Measurements from ENCODE around the gene MRPS30. TPM values are rescaled to one million over a fixed set of nuclear protein-coding genes. Genes with fewer than 3 reads are reported as not detected.
"Not testable (repeated sequence)": the region's sequence is repeated elsewhere in the genome, so short reads cannot be mapped to it uniquely, and the experiment has no call there.

Gene MRPS30
- 72.3 and 87.2 TPM in 2 replicates for total RNA-seq (2012; rRNA removed)

DNA sequence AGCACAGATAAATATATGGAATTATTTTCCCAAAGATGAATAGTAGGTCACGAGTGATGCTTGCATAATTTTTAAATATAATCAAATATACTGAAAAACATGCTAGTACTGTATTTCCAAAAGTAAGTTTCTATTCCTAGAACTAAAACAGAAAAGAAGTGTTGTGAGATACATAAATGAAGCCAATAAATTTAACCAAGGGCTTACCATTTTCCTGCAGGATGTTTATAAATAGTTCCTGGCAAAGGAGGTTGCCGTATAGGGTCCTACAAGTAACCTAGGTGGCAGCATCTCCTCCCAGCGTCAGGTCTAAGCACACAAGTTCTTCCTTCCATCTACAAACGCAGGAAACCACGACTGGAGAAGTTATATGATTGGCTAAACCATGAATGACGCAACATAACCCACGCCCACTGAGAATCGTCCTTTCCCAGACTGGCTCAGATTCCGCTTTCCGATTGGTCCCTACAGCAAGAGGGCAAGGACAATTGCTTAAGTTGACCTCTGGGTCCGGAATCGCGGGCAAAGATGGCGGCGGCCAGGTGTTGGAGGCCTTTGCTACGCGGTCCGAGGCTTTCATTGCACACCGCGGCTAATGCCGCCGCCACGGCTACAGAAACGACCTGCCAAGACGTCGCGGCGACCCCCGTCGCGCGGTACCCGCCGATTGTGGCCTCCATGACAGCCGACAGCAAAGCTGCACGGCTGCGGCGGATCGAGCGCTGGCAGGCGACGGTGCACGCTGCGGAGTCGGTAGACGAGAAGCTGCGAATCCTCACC lies at the start of gene MRPS30:
Gene MRPS30 (plus strand): TSS at position 513 of the 780 bp plus-strand sequence. CDS start 16 bp downstream, at position 529.
- Histone ChIP-seq H3K36me3 (ENCODE audit: insufficient read depth, low read length) (peaks cover 20% of the 10 kb centered on the region), H3K9me3 (replicated peaks; ENCODE audit: low read length) (no peaks in the 10 kb centered on the region), H3K27me3 (ENCODE audit: control insufficient read depth, insufficient read depth, low read length) (no peaks in the 10 kb centered on the region), H3K4me1 (ENCODE audit: control insufficient read depth, insufficient read depth, low read length) (peaks cover 9% of the 10 kb centered on the region), H3K9ac (ENCODE audit: low read depth, low read length) (peak within 1 kb of the TSS; percentile 87), H3K4me3 (ENCODE audit: low read length) (peak within 1 kb of the TSS; percentile 93), H3K4me2 (ENCODE audit: low read length) (peak within 1 kb of the TSS; percentile 87)

DNA sequence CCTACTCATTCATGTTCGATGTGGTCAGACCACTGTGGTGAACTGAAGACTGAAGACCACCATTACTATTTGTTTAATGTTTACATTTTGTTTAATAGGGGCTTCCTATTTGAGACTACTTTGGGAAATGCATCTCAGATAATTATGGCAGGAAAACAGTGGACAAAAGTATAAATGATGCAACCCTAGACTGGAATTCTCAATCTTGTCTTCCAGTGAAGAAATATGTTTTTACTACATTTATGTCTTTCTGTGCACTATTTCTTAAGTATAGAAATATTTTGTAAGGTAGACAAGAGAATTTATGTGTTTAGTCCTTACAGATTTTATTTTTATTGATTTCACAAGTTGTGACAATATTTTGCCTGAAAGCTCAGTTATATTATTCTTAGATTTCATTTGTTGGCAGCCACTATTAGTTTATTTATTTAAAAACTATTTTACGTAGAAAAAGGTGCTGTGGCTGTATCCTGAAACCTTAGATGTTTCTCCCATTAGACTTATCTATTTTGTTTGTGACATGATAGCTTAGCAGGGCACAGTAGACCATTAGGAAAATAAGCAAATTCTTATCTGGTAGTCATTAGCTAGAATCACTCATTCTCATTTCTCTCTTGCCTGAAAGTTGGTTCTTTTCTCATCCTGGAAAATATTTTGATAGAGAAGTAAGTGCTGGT lies 39.4 kb upstream of the MRPS30 start:
- no peak overlapping the region for H3K4me2 ChIP-seq (ENCODE audit: low read length)
- no peaks in the 10 kb centered on the region for H3K4me1 ChIP-seq (ENCODE audit: control insufficient read depth, insufficient read depth, low read length)
- no peak overlapping the region for H3K4me3 ChIP-seq (ENCODE audit: low read length)
- no peak overlapping the region for H3K9ac ChIP-seq (ENCODE audit: low read depth, low read length)
- H3K27me3 ChIP-seq (ENCODE audit: control insufficient read depth, insufficient read depth, low read length) = no peaks in the 10 kb centered on the region
- H3K36me3 ChIP-seq (ENCODE audit: insufficient read depth, low read length) = no peaks in the 10 kb centered on the region
- H3K9me3 ChIP-seq (replicated peaks; ENCODE audit: low read length) = no peaks in the 10 kb centered on the region

GRCh38 chr5:44769877-44770209 lies 38.9 kb upstream of the MRPS30 start:
- Histone ChIP-seq H3K4me1 (ENCODE audit: control insufficient read depth, insufficient read depth, low read length) (no peaks in the 10 kb centered on the region), H3K9me3 (replicated peaks; ENCODE audit: low read length) (no peaks in the 10 kb centered on the region), H3K9ac (ENCODE audit: low read depth, low read length) (no peak overlapping the region), H3K27me3 (ENCODE audit: control insufficient read depth, insufficient read depth, low read length) (no peaks in the 10 kb centered on the region), H3K36me3 (ENCODE audit: insufficient read depth, low read length) (no peaks in the 10 kb centered on the region), H3K4me3 (ENCODE audit: low read length) (no peak overlapping the region), H3K4me2 (ENCODE audit: low read length) (no peak overlapping the region)

- Histone ChIP-seq H3K9me3 (replicated peaks; ENCODE audit: low read length) (no peaks in the 10 kb centered on the region), H3K4me2 (ENCODE audit: low read length) (no peak overlapping the region), H3K27me3 (ENCODE audit: control insufficient read depth, insufficient read depth, low read length) (no peaks in the 10 kb centered on the region), H3K4me3 (ENCODE audit: low read length) (no peak overlapping the region), H3K36me3 (ENCODE audit: insufficient read depth, low read length) (no peaks in the 10 kb centered on the region), H3K9ac (ENCODE audit: low read depth, low read length) (no peak overlapping the region), H3K4me1 (ENCODE audit: control insufficient read depth, insufficient read depth, low read length) (no peaks in the 10 kb centered on the region)
Observed at GRCh38 chr5:44770780-44771717, 37.7 kb upstream of the MRPS30 start.

DNA sequence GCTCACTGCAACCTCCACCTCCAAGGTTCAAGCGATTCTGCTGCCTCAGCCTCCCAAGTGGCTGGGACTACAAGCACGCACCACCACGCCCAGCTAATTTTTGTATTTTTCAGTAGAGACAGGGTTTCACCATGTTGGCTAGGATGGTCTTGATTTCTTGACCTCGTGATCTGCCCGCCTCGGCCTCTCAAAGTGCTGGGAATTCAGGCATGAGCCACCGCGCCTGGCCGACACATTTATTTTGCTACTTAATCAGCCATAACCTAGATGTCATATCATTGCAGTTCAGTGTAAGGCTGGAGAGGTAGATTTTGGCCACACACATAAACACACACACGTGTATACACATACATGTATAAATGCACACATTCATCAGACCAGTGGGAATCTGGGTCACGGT lies 36.4 kb upstream of the MRPS30 start:
- H3K9me3 ChIP-seq (replicated peaks; ENCODE audit: low read length); H3K4me1 ChIP-seq (ENCODE audit: control insufficient read depth, insufficient read depth, low read length); H3K27me3 ChIP-seq (ENCODE audit: control insufficient read depth, insufficient read depth, low read length); H3K4me3 ChIP-seq (ENCODE audit: low read length); H3K4me2 ChIP-seq (ENCODE audit: low read length); H3K9ac ChIP-seq (ENCODE audit: low read depth, low read length); H3K36me3 ChIP-seq (ENCODE audit: insufficient read depth, low read length): not testable (repeated sequence)

DNA sequence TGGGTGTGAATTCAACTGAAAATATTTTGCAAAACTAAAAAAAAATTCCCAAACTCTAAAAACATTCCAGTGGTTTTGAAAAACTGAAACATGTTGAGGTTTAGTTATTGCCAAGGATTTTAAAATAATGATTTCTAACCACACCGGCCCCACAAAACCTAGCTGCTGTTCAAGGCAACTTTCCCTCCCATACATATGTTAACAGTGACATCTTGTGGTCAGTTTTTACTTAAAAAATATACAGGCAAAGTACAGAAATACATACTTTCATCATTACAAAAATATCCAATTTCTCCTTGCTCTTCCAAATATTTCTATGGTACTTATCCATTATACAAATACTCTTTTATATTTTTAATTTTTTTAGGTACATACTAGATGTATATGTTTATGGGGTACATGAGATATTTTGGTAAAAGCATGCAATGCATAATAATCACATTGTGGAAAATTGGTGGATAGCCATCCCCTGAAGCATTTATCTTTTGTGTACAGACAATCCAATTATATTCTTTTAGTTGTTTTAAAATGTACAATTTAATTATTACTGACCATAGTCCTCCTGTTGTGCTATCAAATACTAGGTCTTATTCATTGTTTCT lies 34.4 kb upstream of the MRPS30 start:
- no peak overlapping the region for H3K4me2 ChIP-seq (ENCODE audit: low read length)
- H3K4me1 ChIP-seq (ENCODE audit: control insufficient read depth, insufficient read depth, low read length) = no peaks in the 10 kb centered on the region
- no peaks in the 10 kb centered on the region for H3K27me3 ChIP-seq (ENCODE audit: control insufficient read depth, insufficient read depth, low read length)
- no peak overlapping the region for H3K4me3 ChIP-seq (ENCODE audit: low read length)
- no peaks in the 10 kb centered on the region for H3K9me3 ChIP-seq (replicated peaks; ENCODE audit: low read length)
- H3K36me3 ChIP-seq (ENCODE audit: insufficient read depth, low read length) = no peaks in the 10 kb centered on the region
- no peak overlapping the region for H3K9ac ChIP-seq (ENCODE audit: low read depth, low read length)

DNA sequence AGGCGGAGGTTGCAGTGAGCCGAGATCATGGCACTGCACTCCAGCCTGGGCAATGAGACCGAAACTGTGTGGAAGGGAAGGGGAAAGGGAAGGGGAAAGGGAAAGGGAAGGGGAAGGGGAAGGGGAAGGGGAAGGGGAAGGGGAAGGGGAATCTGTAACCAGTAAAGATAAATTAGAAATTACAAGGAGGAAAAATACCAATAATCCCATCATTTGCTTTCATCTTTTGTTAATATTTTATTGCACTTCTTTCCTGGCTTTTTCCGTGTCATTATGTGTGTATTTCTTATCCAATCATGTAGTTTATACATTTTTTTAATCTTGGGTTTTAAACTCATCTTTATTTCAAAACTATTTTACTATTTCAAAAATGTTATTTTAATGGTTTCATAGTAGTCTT lies 29.6 kb upstream of the MRPS30 start:
- Histone ChIP-seq H3K36me3 (ENCODE audit: insufficient read depth, low read length) (no peaks in the 10 kb centered on the region), H3K4me3 (ENCODE audit: low read length) (no peak overlapping the region), H3K9me3 (replicated peaks; ENCODE audit: low read length) (no peaks in the 10 kb centered on the region), H3K4me2 (ENCODE audit: low read length) (no peak overlapping the region), H3K27me3 (ENCODE audit: control insufficient read depth, insufficient read depth, low read length) (no peaks in the 10 kb centered on the region), H3K4me1 (ENCODE audit: control insufficient read depth, insufficient read depth, low read length) (no peaks in the 10 kb centered on the region), H3K9ac (ENCODE audit: low read depth, low read length) (no peak overlapping the region)

DNA sequence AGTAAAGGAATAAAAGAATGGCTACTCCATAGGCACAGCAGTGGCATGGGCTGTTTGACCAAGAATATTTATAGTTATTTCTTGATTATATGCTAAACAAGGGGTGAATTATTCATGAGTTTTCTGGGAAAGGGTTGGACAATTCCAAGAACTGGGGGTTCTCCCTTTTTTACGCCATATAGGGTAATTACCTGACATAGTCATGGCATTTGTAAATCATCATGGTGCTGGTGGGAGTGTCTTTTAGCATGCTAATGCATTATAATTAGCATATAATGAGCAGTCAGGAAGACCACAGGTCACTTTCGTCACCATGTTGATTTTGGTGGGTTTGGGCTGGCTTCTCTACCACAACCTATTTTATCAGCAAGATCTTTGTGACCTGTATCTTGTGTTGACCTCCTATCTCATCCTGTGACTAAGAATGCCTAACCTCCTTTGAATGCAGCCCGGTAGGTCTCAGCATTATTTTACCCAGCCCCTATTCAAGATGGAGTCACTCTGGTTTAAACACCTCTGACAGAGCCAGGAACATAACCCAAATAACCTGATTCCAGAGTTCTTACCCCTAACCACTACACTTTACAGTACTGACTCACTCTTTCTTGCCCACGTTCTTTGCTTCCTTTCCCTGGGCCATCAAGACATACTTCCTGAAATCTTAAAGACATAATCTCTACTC lies 25.0 kb upstream of the MRPS30 start:
- H3K9me3 ChIP-seq (replicated peaks; ENCODE audit: low read length) = no peaks in the 10 kb centered on the region
- H3K4me3 ChIP-seq (ENCODE audit: low read length) = no peak overlapping the region
- H3K27me3 ChIP-seq (ENCODE audit: control insufficient read depth, insufficient read depth, low read length) = no peaks in the 10 kb centered on the region
- H3K4me2 ChIP-seq (ENCODE audit: low read length) = no peak overlapping the region
- H3K9ac ChIP-seq (ENCODE audit: low read depth, low read length) = no peak overlapping the region
- no peaks in the 10 kb centered on the region for H3K36me3 ChIP-seq (ENCODE audit: insufficient read depth, low read length)
- H3K4me1 ChIP-seq (ENCODE audit: control insufficient read depth, insufficient read depth, low read length) = no peaks in the 10 kb centered on the region

DNA sequence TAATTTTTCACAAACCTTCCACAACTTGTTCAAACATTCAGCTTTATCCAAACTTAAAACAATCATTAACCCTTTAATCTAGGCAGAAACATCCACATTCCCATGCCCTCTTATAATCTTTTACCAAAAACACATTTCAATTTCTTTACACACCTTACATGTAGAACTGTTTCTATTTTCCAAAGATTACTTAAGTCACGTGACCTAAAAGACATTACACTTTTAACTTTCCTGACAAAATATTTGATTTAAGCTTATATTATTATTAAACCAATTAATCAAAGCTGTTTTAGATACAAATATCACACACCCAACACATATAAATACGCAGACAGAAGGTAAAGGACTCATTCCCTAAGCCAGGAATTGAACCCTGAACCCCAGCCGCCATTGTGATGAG lies 21.0 kb upstream of the MRPS30 start:
- Histone ChIP-seq H3K9me3 (replicated peaks; ENCODE audit: low read length) (no peaks in the 10 kb centered on the region), H3K36me3 (ENCODE audit: insufficient read depth, low read length) (no peaks in the 10 kb centered on the region), H3K4me2 (ENCODE audit: low read length) (no peak overlapping the region), H3K4me3 (ENCODE audit: low read length) (no peak overlapping the region), H3K4me1 (ENCODE audit: control insufficient read depth, insufficient read depth, low read length) (no peaks in the 10 kb centered on the region), H3K9ac (ENCODE audit: low read depth, low read length) (no peak overlapping the region), H3K27me3 (ENCODE audit: control insufficient read depth, insufficient read depth, low read length) (no peaks in the 10 kb centered on the region)

DNA sequence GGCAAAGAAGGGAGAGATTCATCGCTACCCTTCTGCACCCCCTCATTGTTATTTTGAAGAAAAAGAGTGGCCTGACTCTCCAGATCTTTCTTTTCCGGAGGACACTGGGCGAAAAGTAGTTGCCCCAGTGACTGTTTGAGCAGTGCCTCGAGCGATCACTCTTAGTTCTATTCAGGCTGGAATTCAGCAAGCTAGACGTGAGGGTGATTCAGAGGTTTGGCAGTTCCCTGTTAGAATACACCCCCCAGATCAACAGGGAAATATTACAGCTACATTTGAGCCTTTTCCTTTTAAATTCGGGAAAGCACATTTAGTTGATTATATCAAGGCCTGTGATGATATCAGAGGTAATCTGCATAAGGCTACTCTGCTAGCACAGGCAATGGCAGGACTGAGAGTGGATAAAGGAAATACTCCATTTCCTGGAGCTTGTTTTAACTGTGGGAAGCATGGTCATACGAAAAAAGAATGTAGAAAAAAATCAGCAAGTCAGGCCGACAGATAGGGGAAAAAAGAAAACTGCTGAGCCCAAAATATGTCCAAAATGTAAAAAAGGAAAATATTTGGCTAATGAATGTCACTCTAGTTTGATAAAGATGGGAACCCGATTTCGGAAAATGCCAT lies 19.3 kb upstream of the MRPS30 start:
- not testable (repeated sequence) for H3K27me3 ChIP-seq (ENCODE audit: control insufficient read depth, insufficient read depth, low read length); H3K9ac ChIP-seq (ENCODE audit: low read depth, low read length); H3K4me2 ChIP-seq (ENCODE audit: low read length)

More for the DNA sequence above, 19.3 kb upstream of the MRPS30 start:
- not testable (repeated sequence) for H3K9me3 ChIP-seq (replicated peaks; ENCODE audit: low read length); H3K4me1 ChIP-seq (ENCODE audit: control insufficient read depth, insufficient read depth, low read length); H3K4me3 ChIP-seq (ENCODE audit: low read length); H3K36me3 ChIP-seq (ENCODE audit: insufficient read depth, low read length)

Data from skeletal muscle satellite cell (primary cell).